Activated gamma-delta T cell treated with anti-CD3 and anti-CD28 coated beads, Interleukin-2, amount 50 U/mL, for 16 hours (primary cell): Measurements from ENCODE around the gene ISCA2.

Experiments used
- DNase-seq: peaks from one replicate; pipeline ENCODE4 v3.0.0-alpha.2; 2020; ENCODE audit warnings: low read depth

The ISCA2 gene

GRCh38 chr14:74483321-74483720 lies 10.2 kb upstream of the ISCA2 start:
- no peak for DNase-seq

- DNase-seq = no peak
These were observed 7.4 kb upstream of the ISCA2 start for GRCh38 chr14:74486164-74486563.

- DNase-seq = no peak
These were observed 4.7 kb upstream of the ISCA2 start for GRCh38 chr14:74488786-74489397.

- no peak for DNase-seq
These were observed 3.1 kb upstream of the ISCA2 start for GRCh38 chr14:74490486-74490885.

GRCh38 chr14:74491956-74492775 lies 1.4 kb upstream of the ISCA2 start:
- DNase-seq = no peak

- DNase-seq = no peak
These were observed 706 bp upstream of the ISCA2 start, which contains the start of gene NPC2 for GRCh38 chr14:74492776-74493342. TSS of gene NPC2 (minus strand) at chr14:74493305. CDS start at chr14:74493274, 31 bp downstream.

- DNase-seq = no peak
These were observed 1.8 kb downstream of the ISCA2 start for GRCh38 chr14:74495356-74495755.

- no peak for DNase-seq
These were observed 7.0 kb downstream of the ISCA2 start for GRCh38 chr14:74500417-74501134.

- no peak for DNase-seq
These were observed 7.6 kb downstream of the ISCA2 start for GRCh38 chr14:74501135-74501614.

GRCh38 chr14:74501691-74502090 lies 8.1 kb downstream of the ISCA2 start:
- no peak for DNase-seq

- no peak for DNase-seq
These were observed 8.9 kb downstream of the ISCA2 start for GRCh38 chr14:74502236-74503019.

GRCh38 chr14:74503291-74503937 lies 9.8 kb downstream of the ISCA2 start:
- DNase-seq = no peak

- DNase-seq = no peak
These were observed 10.4 kb downstream of the ISCA2 start for GRCh38 chr14:74503938-74504335.

- DNase-seq = no peak
These were observed 10.8 kb downstream of the ISCA2 start for GRCh38 chr14:74504412-74504811.

GRCh38 chr14:74504874-74505720 lies 11.5 kb downstream of the ISCA2 start:
- no peak for DNase-seq

GRCh38 chr14:74505831-74506230 lies 12.3 kb downstream of the ISCA2 start:
- no peak for DNase-seq

- no peak for DNase-seq
These were observed 12.9 kb downstream of the ISCA2 start for GRCh38 chr14:74506411-74506851.

GRCh38 chr14:74507085-74507484 lies 13.5 kb downstream of the ISCA2 start:
- no peak for DNase-seq

GRCh38 chr14:74507840-74508239 lies 14.3 kb downstream of the ISCA2 start:
- DNase-seq = no peak

- DNase-seq = no peak
These were observed 14.7 kb downstream of the ISCA2 start for GRCh38 chr14:74508292-74508731.
